ENCODE data around the gene PMS2.
"Not testable (repeated sequence)": the region's sequence is repeated elsewhere in the genome, so short reads cannot be mapped to it uniquely, and the experiment has no call there.

Gene PMS2, protein sequence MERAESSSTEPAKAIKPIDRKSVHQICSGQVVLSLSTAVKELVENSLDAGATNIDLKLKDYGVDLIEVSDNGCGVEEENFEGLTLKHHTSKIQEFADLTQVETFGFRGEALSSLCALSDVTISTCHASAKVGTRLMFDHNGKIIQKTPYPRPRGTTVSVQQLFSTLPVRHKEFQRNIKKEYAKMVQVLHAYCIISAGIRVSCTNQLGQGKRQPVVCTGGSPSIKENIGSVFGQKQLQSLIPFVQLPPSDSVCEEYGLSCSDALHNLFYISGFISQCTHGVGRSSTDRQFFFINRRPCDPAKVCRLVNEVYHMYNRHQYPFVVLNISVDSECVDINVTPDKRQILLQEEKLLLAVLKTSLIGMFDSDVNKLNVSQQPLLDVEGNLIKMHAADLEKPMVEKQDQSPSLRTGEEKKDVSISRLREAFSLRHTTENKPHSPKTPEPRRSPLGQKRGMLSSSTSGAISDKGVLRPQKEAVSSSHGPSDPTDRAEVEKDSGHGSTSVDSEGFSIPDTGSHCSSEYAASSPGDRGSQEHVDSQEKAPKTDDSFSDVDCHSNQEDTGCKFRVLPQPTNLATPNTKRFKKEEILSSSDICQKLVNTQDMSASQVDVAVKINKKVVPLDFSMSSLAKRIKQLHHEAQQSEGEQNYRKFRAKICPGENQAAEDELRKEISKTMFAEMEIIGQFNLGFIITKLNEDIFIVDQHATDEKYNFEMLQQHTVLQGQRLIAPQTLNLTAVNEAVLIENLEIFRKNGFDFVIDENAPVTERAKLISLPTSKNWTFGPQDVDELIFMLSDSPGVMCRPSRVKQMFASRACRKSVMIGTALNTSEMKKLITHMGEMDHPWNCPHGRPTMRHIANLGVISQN

DNA sequence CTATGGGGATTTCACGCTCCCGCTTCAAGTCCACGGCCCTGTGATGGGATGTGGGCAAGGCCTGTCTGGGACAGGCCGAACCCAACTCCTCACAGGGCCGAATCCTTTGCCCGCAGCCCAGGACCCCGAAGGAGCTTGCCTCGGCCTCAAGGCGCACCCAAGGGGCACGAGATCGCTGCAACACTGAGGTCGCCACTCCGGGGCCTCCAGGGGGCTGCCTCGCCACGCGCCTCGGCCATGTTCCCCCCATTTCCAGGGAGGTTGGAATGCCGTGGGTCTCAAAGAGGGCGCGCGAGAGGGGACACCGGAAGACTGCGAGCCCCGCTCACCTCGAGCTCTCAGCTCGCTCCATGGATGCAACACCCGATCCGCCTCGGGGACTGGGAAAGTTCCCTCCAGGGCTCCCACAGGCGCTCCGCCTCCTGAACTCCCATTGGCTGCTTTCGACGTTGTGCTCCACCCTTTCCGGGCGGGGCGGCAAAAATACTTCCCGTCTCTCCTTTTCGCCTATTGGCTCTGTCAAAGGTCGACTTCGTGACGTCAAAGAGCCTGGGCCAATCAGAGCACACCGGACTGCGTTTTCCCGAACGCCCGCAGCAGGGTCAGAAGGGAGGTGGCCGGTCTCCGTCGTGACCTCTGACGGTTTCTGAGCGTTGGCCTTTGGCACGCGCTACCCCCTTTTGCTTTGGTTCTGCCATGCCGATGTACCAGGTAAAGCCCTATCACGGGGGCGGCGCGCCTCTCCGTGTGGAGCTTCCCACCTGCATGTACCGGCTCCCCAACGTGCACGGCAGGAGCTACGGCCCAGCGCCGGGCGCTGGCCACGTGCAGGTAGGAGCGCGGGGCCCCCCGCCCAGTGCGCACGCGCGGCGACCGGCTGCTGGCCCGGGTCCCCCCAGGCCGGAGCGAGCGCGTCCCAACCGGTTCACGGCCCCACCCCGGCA, at the start of gene PMS2, which contains the start of gene AIMP2:
Gene PMS2, minus strand, starts transcription at position 382 of the 944 bp plus-strand sequence. Its CDS starts 30 bp downstream, at position 352.
Gene AIMP2, plus strand, starts transcription at position 605 of the 944 bp plus-strand sequence. Its CDS starts 92 bp downstream, at position 697.
- TF ChIP-seq, protein P1, sequence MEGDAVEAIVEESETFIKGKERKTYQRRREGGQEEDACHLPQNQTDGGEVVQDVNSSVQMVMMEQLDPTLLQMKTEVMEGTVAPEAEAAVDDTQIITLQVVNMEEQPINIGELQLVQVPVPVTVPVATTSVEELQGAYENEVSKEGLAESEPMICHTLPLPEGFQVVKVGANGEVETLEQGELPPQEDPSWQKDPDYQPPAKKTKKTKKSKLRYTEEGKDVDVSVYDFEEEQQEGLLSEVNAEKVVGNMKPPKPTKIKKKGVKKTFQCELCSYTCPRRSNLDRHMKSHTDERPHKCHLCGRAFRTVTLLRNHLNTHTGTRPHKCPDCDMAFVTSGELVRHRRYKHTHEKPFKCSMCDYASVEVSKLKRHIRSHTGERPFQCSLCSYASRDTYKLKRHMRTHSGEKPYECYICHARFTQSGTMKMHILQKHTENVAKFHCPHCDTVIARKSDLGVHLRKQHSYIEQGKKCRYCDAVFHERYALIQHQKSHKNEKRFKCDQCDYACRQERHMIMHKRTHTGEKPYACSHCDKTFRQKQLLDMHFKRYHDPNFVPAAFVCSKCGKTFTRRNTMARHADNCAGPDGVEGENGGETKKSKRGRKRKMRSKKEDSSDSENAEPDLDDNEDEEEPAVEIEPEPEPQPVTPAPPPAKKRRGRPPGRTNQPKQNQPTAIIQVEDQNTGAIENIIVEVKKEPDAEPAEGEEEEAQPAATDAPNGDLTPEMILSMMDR (conservative IDR thresholded peaks at IDR 0.05; ENCODE audit: control insufficient read depth, insufficient read depth, low read depth, low read length), result no peak
- DNase-seq (ENCODE audit: low read depth), result peak; percentile 98
- peak within 1 kb of the TSS; percentile 80 for H3K4me3 ChIP-seq (ENCODE audit: control insufficient read depth, low read depth, low read length)

DNA sequence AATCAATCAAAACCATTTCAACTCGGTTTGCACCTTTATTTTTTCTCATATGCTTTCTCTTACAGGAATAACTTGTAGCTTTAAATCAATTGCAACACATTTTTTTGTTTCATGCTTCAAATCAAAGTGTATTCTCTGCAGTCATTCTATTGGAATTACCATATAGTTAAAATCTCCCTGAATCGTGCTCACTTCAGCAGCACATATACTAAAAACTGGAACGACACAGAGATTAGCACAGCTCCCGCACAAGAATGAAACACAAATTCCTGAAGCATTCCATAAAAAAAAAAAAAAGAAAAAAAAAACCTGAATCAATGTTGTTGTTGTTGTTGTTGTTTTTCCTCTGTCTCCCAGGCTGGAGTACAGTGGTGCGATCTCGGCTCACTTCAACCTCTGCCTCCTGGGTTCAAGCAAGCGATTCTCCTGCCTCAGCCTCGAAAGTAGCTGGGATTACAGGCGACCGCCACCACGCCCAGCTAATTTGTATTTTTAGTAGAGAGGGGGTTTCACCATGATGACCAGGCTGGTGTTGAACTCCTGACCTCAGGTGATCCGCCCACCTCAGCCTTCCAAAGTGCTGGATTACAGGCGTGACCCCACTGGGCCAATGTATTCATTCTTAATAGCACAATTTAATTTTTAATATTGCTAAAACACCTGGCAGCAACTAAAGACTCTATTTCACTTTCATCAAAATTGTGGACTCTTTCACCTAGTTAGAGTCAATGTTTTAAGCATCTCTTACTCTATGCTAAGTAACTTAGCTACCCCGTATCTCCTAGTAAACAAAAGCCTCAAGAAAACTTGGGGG, 48.7 kb upstream of the PMS2 start:
- peak overlapping the region; percentile 82 for H3K4me3 ChIP-seq (ENCODE audit: control insufficient read depth, low read depth, low read length)
- TF ChIP-seq, protein P1 (conservative IDR thresholded peaks at IDR 0.05; ENCODE audit: control insufficient read depth, insufficient read depth, low read depth, low read length), result no peak
- DNase-seq (ENCODE audit: low read depth), result no peak

DNA sequence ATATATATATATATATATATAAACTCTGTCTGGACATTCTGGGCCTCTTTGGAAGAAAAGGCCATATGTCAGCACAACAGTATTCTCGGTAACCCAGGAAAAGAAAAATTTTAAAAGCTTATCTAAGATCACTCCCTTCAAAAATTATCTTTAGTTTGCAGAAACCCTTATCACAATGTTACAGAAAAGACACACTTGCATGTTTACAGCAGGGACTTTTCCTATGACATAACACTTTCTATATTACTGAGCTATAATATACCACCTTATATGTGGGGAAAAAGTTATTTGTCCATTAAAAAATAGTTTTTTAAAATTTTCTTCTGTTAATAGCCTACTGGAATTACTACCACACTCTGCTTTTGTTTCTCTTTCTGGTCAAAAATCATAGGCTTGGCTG, 47.8 kb upstream of the PMS2 start:
- H3K4me3 ChIP-seq (ENCODE audit: control insufficient read depth, low read depth, low read length), result no peak overlapping the region
- TF ChIP-seq, protein P1 (conservative IDR thresholded peaks at IDR 0.05; ENCODE audit: control insufficient read depth, insufficient read depth, low read depth, low read length), result no peak
- DNase-seq (ENCODE audit: low read depth), result no peak

DNA sequence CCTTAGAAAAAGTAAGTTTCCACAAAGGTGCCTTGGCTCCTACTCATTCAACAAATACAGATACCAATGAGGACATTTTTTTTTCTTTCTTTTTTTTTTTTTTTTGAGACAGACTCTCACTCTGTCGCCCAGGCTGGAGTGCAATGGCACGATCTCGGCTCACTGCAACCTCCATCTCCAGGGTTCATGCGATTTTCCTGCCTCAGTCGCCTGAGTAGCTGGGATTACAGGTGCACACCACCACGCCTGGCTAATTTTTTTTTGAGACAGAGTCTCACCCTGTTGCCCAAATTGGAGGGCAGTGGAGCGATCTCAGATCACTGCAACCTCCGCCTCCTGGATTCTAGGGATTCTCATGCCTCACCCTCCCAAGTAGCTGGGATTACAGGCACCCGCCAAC, 42.3 kb upstream of the PMS2 start:
- H3K4me3 ChIP-seq (ENCODE audit: control insufficient read depth, low read depth, low read length); DNase-seq (ENCODE audit: low read depth): not testable (repeated sequence)

DNA sequence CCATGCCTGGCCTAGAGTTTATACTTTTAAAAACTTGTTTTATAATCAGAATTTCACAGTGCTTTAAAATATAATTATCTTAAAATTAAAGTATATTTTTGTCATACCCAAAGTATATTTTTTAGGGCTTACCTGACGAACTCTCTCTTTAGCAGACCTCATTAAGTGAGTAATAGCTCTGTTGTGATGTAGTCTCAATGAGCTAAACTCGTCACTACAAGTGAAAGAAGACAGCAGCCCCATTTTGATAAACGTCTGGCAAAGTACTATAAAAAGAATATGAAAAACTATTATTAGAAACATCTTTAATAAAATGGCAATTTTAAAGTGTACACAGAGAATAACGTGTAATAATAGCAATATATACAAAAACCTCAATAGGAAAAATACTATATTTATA, 40.9 kb upstream of the PMS2 start:
- no peak for DNase-seq (ENCODE audit: low read depth)
- TF ChIP-seq, protein P1 (conservative IDR thresholded peaks at IDR 0.05; ENCODE audit: control insufficient read depth, insufficient read depth, low read depth, low read length), result no peak
- H3K4me3 ChIP-seq (ENCODE audit: control insufficient read depth, low read depth, low read length), result no peak overlapping the region

DNA sequence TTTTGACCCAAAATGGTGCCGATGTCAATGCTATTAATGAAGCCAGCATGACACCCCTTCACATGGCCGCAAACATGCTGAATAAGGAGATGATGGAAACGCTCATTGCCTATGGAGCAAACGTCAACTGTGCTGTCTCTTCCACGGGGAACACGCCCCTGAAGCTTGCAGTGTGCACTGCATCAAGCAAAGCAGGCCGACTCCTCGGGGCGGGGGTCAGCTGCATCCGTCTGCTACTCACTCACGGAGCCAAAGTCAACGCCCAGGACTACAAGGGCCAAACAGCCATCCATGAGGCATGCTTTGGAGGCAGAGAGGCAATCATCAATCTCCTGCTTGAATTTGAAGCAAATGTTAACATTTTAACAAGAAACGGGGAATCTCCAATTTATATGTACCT, 26.8 kb upstream of the PMS2 start:
- TF ChIP-seq, protein P1 (conservative IDR thresholded peaks at IDR 0.05; ENCODE audit: control insufficient read depth, insufficient read depth, low read depth, low read length), result no peak
- H3K4me3 ChIP-seq (ENCODE audit: control insufficient read depth, low read depth, low read length), result no peak overlapping the region
- DNase-seq (ENCODE audit: low read depth), result no peak

Data from fibroblast of mammary gland (primary cell).